Neural progenitor cell (in vitro differentiated cells): Measurements from ENCODE around the gene SLC23A2. TPM values are rescaled to one million over a fixed set of nuclear protein-coding genes. Genes with fewer than 3 reads are reported as not detected.
A peak's percentile ranks its signal among the peaks of the same experiment; 100 is the strongest.
"Not testable (repeated sequence)": the region's sequence is repeated elsewhere in the genome, so short reads cannot be mapped to it uniquely, and the experiment has no call there.

ENCODE experiments used
- DNase-seq: peaks from one replicate; pipeline ENCODE4 v3.0.0-alpha.2; 2016; ENCODE audit warnings: low spot score
- H2AFZ ChIP-seq: fragments of 200-600 bp; sonication (generic); replicated peaks from 2 replicates; pipeline ENCODE4 v1.6.1; 2016; ENCODE audit warnings: antibody characterized with exemption
- H3F3A ChIP-seq: fragments of 200-600 bp; sonication (generic); 2 replicates; pipeline ENCODE4 v1.6.1; 2016; ENCODE audit warnings: antibody characterized with exemption, low read depth
- H3K27ac ChIP-seq: fragments of 200-600 bp; sonication (generic); 2 replicates; pipeline ENCODE4 v1.5.1; 2016; ENCODE audit warnings: mild to moderate bottlenecking
- H3K27me3 ChIP-seq: fragments of 200-600 bp; sonication (generic); 2 replicates; pipeline ENCODE4 v1.6.1; 2016; ENCODE audit warnings: mild to moderate bottlenecking, moderate library complexity
- H3K36me3 ChIP-seq: fragments of 200-600 bp; sonication (generic); 2 replicates; pipeline ENCODE4 v1.5.1; 2016
- H3K4me1 ChIP-seq: fragments of 200-600 bp; sonication (generic); 2 replicates; pipeline ENCODE4 v1.6.1; 2016; ENCODE audit warnings: mixed run types
- H3K4me2 ChIP-seq: fragments of 200-600 bp; sonication (generic); 2 replicates; pipeline ENCODE4 v1.6.1; 2016
- H3K4me3 ChIP-seq: fragments of 200-600 bp; sonication (generic); 2 replicates; pipeline ENCODE4 v1.5.1; 2016
- H3K79me2 ChIP-seq: fragments of 200-600 bp; sonication (generic); 2 replicates; pipeline ENCODE4 v1.6.1; 2016; ENCODE audit warnings: low read depth
- H3K9ac ChIP-seq: fragments of 200-600 bp; sonication (generic); 2 replicates; pipeline ENCODE4 v1.6.1; 2016
- H3K9me3 ChIP-seq: fragments of 200-600 bp; sonication (generic); 2 replicates; pipeline ENCODE4 v1.5.1; 2016; ENCODE audit warnings: low read depth
- H4K20me1 ChIP-seq: fragments of 200-600 bp; sonication (generic); 2 replicates; pipeline ENCODE4 v1.6.1; 2016; ENCODE audit warnings: low read depth
- H3K27ac Mint-ChIP-seq: 3 replicates; pipeline ENCODE4 v1.8.0; 2021; ENCODE audit warnings: mixed read lengths
- H3K27me3 Mint-ChIP-seq: 2 replicates; pipeline ENCODE4 v1.8.0; 2022; ENCODE audit warnings: low read depth, mild to moderate bottlenecking, inconsistent platforms, moderate library complexity, mixed read lengths; ENCODE audit not compliant: insufficient read depth
- H3K36me3 Mint-ChIP-seq: 3 replicates; pipeline ENCODE4 v1.8.0; 2021; ENCODE audit warnings: mixed read lengths
- H3K4me1 Mint-ChIP-seq: 3 replicates; pipeline ENCODE4 v1.8.0; 2021; ENCODE audit warnings: mixed read lengths
- H3K4me3 Mint-ChIP-seq: 3 replicates; pipeline ENCODE4 v1.8.0; 2021; ENCODE audit warnings: mild to moderate bottlenecking, moderate library complexity, mixed read lengths
- H3K9me3 Mint-ChIP-seq: 3 replicates; pipeline ENCODE4 v1.8.0; 2020; ENCODE audit warnings: mixed read lengths
- CTCF ChIP-seq: fragments of 200-600 bp; sonication (generic); IDR thresholded peaks from 2 replicates; pipeline ENCODE4 v1.5.1; 2017; ENCODE audit warnings: antibody characterized with exemption, mild to moderate bottlenecking
- EZH2 ChIP-seq: fragments of 200-600 bp; sonication (generic); IDR thresholded peaks from 2 replicates; pipeline ENCODE4 v1.6.1; 2017; ENCODE audit warnings: antibody characterized with exemption, mild to moderate bottlenecking, moderate library complexity
- EZH2phosphoT487 ChIP-seq: fragments of 200-600 bp; sonication (generic); IDR thresholded peaks from 2 replicates; pipeline ENCODE4 v1.6.1; 2017; ENCODE audit warnings: antibody characterized with exemption
- total RNA-seq: library from RNA; depleted of rRNA; stranded (reverse); fragments of >200 nt; gene quantifications from 2 replicates; pipeline ENCODE4 v1.2.3, GENCODE V29; 2015; ENCODE audit warnings: low replicate concordance

The SLC23A2 gene
- total RNA-seq, 1 donor from 2014 or later: 13.0 TPM

- H2AFZ ChIP-seq: no peak overlapping the region
- Mint-ChIP-seq H3K27me3 (peaks cover 2% of the 10 kb centered on the region), H3K36me3 (peaks cover 4% of the 10 kb centered on the region), H3K27ac (no peak overlapping the region), H3K4me1 (peaks cover 16% of the 10 kb centered on the region), H3K4me3 (no peak overlapping the region), H3K9me3 (no peaks in the 10 kb centered on the region)
- peaks cover 3% of the 10 kb centered on the region for H3K4me1 ChIP-seq
- H3F3A ChIP-seq: no peaks in the 10 kb centered on the region
- H3K4me3 ChIP-seq: no peak overlapping the region
- no peak overlapping the region for H3K27ac ChIP-seq
- no peak for DNase-seq
- H3K9ac ChIP-seq: no peak overlapping the region
- H3K9me3 ChIP-seq: no peaks in the 10 kb centered on the region
- H3K36me3 ChIP-seq: no peaks in the 10 kb centered on the region
- TF ChIP-seq EZH2 (no peak), CTCF (no peak), EZH2phosphoT487 (no peak)
- H4K20me1 ChIP-seq: no peaks in the 10 kb centered on the region
- H3K27me3 ChIP-seq: no peaks in the 10 kb centered on the region
- H3K79me2 ChIP-seq: no peaks in the 10 kb centered on the region
- H3K4me2 ChIP-seq: no peak overlapping the region
Measured at GRCh38 chr20:4925842-4926530, 75.3 kb downstream of the SLC23A2 start.

DNA sequence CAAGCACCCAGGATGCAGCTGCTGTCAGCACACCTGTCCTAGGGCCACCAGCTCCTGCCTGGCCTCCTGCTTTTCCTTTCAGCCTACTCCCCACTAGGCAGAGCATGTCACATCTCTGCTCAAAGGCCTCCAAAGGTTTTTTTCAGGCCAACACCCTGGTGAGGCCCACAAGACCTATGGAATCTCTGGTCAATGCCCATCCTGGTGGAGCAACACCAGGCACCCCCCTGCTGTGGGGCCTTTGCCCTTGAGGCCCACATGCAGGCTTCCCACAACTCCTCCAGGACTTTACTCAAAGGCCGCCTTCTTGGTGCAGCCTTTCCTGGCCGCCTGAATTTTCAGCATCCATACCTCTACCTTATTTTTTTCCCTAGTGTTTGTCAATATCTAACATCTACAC lies 76.9 kb downstream of the SLC23A2 start:
- Histone ChIP-seq H3K27me3 (no peaks in the 10 kb centered on the region), H3K4me1 (peaks cover 3% of the 10 kb centered on the region), H3K4me2 (no peak overlapping the region), H3F3A (no peaks in the 10 kb centered on the region), H2AFZ (no peak overlapping the region), H3K27ac (no peak overlapping the region), H3K36me3 (no peaks in the 10 kb centered on the region), H3K79me2 (no peaks in the 10 kb centered on the region), H3K4me3 (no peak overlapping the region), H3K9ac (no peak overlapping the region), H4K20me1 (no peaks in the 10 kb centered on the region), H3K9me3 (no peaks in the 10 kb centered on the region)
- Mint-ChIP-seq H3K4me1 (peaks cover 16% of the 10 kb centered on the region), H3K4me3 (no peak overlapping the region), H3K9me3 (no peaks in the 10 kb centered on the region), H3K36me3 (peaks cover 4% of the 10 kb centered on the region), H3K27ac (no peak overlapping the region), H3K27me3 (peaks cover 2% of the 10 kb centered on the region)
- DNase-seq: no peak
- TF ChIP-seq EZH2phosphoT487: no peak

- Mint-ChIP-seq H3K4me1 (peaks cover 16% of the 10 kb centered on the region), H3K27me3 (peaks cover 2% of the 10 kb centered on the region), H3K27ac (no peak overlapping the region), H3K36me3 (peaks cover 4% of the 10 kb centered on the region), H3K9me3 (no peaks in the 10 kb centered on the region), H3K4me3 (no peak overlapping the region)
- no peaks in the 10 kb centered on the region for H3K9me3 ChIP-seq
- no peaks in the 10 kb centered on the region for H3K36me3 ChIP-seq
- no peaks in the 10 kb centered on the region for H3F3A ChIP-seq
- H3K4me1 ChIP-seq: peaks cover 3% of the 10 kb centered on the region
- no peaks in the 10 kb centered on the region for H3K27me3 ChIP-seq
- no peak overlapping the region for H3K4me3 ChIP-seq
- H3K9ac ChIP-seq: no peak overlapping the region
- H3K4me2 ChIP-seq: no peak overlapping the region
- H3K27ac ChIP-seq: no peak overlapping the region
- H2AFZ ChIP-seq: no peak overlapping the region
- no peak for DNase-seq
- no peaks in the 10 kb centered on the region for H4K20me1 ChIP-seq
- no peaks in the 10 kb centered on the region for H3K79me2 ChIP-seq
- TF ChIP-seq CTCF (no peak), EZH2 (no peak), EZH2phosphoT487 (no peak)
Measured at GRCh38 chr20:4924032-4924431, 77.3 kb downstream of the SLC23A2 start.

GRCh38 chr20:4922186-4922585 lies 79.1 kb downstream of the SLC23A2 start:
- no peak for DNase-seq
- Histone ChIP-seq H3K79me2 (no peaks in the 10 kb centered on the region), H2AFZ (no peak overlapping the region), H4K20me1 (peaks cover 3% of the 10 kb centered on the region), H3F3A (no peaks in the 10 kb centered on the region), H3K4me2 (no peak overlapping the region), H3K36me3 (no peaks in the 10 kb centered on the region), H3K9me3 (no peaks in the 10 kb centered on the region), H3K4me3 (no peak overlapping the region), H3K27me3 (no peaks in the 10 kb centered on the region), H3K9ac (no peak overlapping the region), H3K27ac (no peak overlapping the region), H3K4me1 (peaks cover 9% of the 10 kb centered on the region)
- peak overlapping the region; percentile 83 for H3K27ac Mint-ChIP-seq
- no peak overlapping the region for H3K4me3 Mint-ChIP-seq
- TF ChIP-seq EZH2 (no peak), EZH2phosphoT487 (no peak), CTCF (no peak)
- peaks cover 2% of the 10 kb centered on the region for H3K27me3 Mint-ChIP-seq
- peaks cover 4% of the 10 kb centered on the region for H3K36me3 Mint-ChIP-seq
- H3K4me1 Mint-ChIP-seq: peaks cover 22% of the 10 kb centered on the region
- no peaks in the 10 kb centered on the region for H3K9me3 Mint-ChIP-seq

DNA sequence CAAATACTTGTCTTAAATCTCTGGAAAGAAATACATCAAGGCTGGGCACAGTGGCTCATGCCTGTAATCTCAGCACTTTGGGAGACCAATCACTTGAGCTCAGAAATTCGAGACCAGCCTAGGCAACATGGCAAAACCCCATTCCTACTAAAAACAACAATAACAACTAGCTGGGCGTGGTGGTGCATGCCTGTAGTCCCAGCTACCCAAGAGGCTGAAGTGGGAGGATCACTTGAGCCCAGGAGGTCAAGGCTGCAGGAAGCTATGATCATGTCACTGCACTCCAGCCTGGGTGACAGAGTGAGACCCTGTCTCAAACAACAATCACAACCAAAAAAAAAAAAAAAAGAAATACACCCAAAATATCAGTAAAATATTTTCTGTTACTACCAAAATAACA lies 80.0 kb downstream of the SLC23A2 start:
- not testable (repeated sequence) for H3K79me2 ChIP-seq, H3K27ac Mint-ChIP-seq, DNase-seq, H3K9ac ChIP-seq, H3K9me3 Mint-ChIP-seq, H3K27me3 Mint-ChIP-seq, H3K4me2 ChIP-seq, H4K20me1 ChIP-seq, H3K27me3 ChIP-seq, H3K9me3 ChIP-seq, H3K27ac ChIP-seq, H2AFZ ChIP-seq, H3K4me3 Mint-ChIP-seq, H3F3A ChIP-seq, H3K36me3 Mint-ChIP-seq, H3K4me3 ChIP-seq, H3K36me3 ChIP-seq
- H3K4me1 ChIP-seq: peaks cover 14% of the 10 kb centered on the region
- H3K4me1 Mint-ChIP-seq: peaks cover 31% of the 10 kb centered on the region
